Cardiac ventricle fibroblast (primary cell): ENCODE measurements around the gene YARS2. TPM values are rescaled to one million over a fixed set of nuclear protein-coding genes. Genes with fewer than 3 reads are reported as not detected.

Source experiments
- total RNA-seq: library from RNA; depleted of rRNA; stranded (reverse); fragments of >200 nt; gene quantifications from 2 replicates; pipeline ENCODE4 v1.2.3, GENCODE V29; 2015

Gene YARS2
- total RNA-seq: 23.6 and 25.3 TPM in 2 replicates

GRCh38 chr12:32755654-32756475, at the start of gene YARS2:
TSS of gene YARS2 (minus strand) at chr12:32755897. CDS start at chr12:32755874, 23 bp downstream.

Other genes with a start within 250 kb of the YARS2 start
- gene DNM1L, start 76.6 kb downstream of the YARS2 start, total RNA-seq: 39.9 and 42.7 TPM in 2 replicates
- gene PKP2, start 140.9 kb upstream of the YARS2 start, total RNA-seq: 7.3 and 9.8 TPM in 2 replicates